Measurements from ENCODE around the gene ABCB8. TPM values are rescaled to one million over a fixed set of nuclear protein-coding genes. Genes with fewer than 3 reads are reported as not detected.
A peak's percentile ranks its signal among the peaks of the same experiment; 100 is the strongest.

The ABCB8 gene
- total RNA-seq, 2 experiments from 2014 or later, result 57.0 to 62.2 TPM

DNA sequence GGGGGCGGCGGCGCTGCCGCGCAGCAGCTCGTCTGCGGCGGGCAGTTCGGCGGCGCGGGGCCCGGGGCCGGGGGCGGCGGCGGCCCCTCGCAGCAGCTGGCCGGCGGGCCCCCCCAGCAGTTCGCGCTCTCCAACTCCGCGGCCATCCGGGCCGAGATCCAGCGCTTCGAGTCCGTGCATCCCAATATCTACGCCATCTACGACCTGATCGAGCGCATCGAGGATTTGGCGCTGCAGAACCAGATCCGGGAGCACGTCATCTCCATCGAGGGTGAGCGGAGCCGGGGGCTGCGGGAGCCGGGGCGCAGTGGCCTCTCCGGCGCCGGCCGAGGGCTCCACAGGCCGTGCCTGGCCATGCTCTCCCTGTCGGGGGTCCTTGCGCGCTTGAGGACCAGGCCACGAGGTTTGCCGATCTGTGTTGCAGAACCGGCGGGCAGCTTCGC lies 58.6 kb downstream of the ABCB8 start:
- ATAC-seq (ENCODE audit: poor library complexity) (no peak), DNase-seq (peak in 6 of 14 experiments; percentile 14 to 62 (median 46))
- Mint-ChIP-seq H3K4me1 (ENCODE audit: low read depth) (peaks cover 53% of the 10 kb centered on the region), H3K27me3 (peaks cover 8% of the 10 kb centered on the region), H3K36me3 (ENCODE audit: low read depth) (peaks cover 20% of the 10 kb centered on the region), H3K9me3 (no peaks in the 10 kb centered on the region), H3K27ac (peak overlapping the region; percentile 82), H3K4me3 (peak overlapping the region; percentile 90)
- no peak overlapping the region for H3K27ac ChIP-seq (ENCODE audit: low read depth in 1 of 2, low read length in 2 of 2)
- H3K4me3 ChIP-seq (ENCODE audit: low read length), result peak overlapping the region; percentile 70
- POLR2A ChIA-PET, result interaction anchor here (1.0 to 1.8 kb wide), 3 partner anchors 19 to 73 kb away, joined by 3 to 6 read pairs (median 4); partner anchors contain the start of gene ABCB8
- CTCF ChIA-PET, result no interaction called here
- TF ChIP-seq, protein P1, sequence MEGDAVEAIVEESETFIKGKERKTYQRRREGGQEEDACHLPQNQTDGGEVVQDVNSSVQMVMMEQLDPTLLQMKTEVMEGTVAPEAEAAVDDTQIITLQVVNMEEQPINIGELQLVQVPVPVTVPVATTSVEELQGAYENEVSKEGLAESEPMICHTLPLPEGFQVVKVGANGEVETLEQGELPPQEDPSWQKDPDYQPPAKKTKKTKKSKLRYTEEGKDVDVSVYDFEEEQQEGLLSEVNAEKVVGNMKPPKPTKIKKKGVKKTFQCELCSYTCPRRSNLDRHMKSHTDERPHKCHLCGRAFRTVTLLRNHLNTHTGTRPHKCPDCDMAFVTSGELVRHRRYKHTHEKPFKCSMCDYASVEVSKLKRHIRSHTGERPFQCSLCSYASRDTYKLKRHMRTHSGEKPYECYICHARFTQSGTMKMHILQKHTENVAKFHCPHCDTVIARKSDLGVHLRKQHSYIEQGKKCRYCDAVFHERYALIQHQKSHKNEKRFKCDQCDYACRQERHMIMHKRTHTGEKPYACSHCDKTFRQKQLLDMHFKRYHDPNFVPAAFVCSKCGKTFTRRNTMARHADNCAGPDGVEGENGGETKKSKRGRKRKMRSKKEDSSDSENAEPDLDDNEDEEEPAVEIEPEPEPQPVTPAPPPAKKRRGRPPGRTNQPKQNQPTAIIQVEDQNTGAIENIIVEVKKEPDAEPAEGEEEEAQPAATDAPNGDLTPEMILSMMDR (IDR thresholded peaks at IDR 0.05), result no peak
- no peaks in the 10 kb centered on the region for H3K27me3 ChIP-seq (ENCODE audit: control insufficient read depth in 1 of 2, insufficient read depth in 2 of 2, low read length in 2 of 2)
- intact Hi-C loops (cut with DNase I, micrococcal nuclease), result loop anchor here in 1 of 2 experiments (10.0 kb wide), 2 partner anchors 112 to 1252 kb away; partner anchors contain the start of genes KCNH2 and ZNF862
- no peaks in the 10 kb centered on the region for H3K36me3 ChIP-seq (ENCODE audit: insufficient read depth, low read length)
- peaks cover 72% of the 10 kb centered on the region for H3K4me1 ChIP-seq (ENCODE audit: insufficient read depth, low read length)
- H3K9me3 ChIP-seq (ENCODE audit: control insufficient read depth in 1 of 2, insufficient read depth in 1 of 2, low read length in 2 of 2), result peaks cover 0 to 3% of the 10 kb centered on the region in 2 experiments

DNA sequence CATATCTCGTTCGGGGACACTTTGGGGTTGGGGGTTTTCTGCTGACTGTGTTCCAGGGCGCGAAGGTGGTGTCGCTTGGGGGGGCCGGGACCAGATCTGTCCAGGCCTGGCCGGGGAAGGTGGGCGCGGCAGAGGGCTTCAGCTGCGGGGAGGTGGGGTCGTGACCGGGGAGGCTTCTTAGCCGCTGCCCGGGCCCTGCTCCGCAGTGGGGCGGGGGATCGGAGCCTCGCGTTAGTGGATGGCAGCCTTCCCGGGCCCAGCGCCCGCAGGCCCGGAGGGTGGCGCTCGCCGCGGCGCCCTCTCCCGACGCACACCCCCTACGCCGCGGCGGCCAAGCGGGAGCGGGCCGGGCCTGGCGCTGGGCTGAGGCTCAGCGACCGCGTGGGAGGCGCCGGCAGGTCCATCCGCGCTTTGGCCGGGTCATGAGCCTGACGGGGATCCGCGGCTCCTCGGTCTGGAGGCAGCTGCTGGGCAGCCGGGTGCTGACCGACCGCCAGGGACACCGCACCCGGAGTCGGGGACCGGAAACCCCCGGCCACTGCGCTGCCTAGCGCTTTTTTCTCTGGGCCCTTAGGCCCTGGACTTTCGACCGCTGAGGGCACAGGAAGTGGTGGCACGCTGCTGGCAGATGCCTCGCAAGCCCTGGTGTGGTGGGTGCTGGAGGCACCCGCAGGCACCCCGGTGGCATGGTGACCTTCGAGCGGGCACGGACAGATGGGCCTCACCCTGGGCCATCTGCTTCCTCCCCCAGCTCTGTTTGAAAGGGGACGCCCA lies 59.2 kb downstream of the ABCB8 start:
- Mint-ChIP-seq H3K4me1 (ENCODE audit: low read depth) (peaks cover 53% of the 10 kb centered on the region), H3K4me3 (peak overlapping the region; percentile 90), H3K27me3 (peaks cover 8% of the 10 kb centered on the region), H3K27ac (peak overlapping the region; percentile 86), H3K36me3 (ENCODE audit: low read depth) (peaks cover 20% of the 10 kb centered on the region), H3K9me3 (no peaks in the 10 kb centered on the region)
- POLR2A ChIA-PET, result interaction anchor here (1.0 to 1.8 kb wide), 3 partner anchors 19 to 74 kb away, joined by 3 to 6 read pairs (median 4); partner anchors contain the start of gene ABCB8
- TF ChIP-seq, protein P1 (IDR thresholded peaks at IDR 0.05), result no peak
- peak overlapping the region in 1 of 2 donors; percentile 4 for H3K27ac ChIP-seq (ENCODE audit: low read depth in 1 of 2, low read length in 2 of 2)
- intact Hi-C loops (cut with DNase I, micrococcal nuclease), result loop anchor here in 1 of 2 experiments (2.0 to 10.0 kb wide), 3 partner anchors 23 to 1253 kb away; partner anchors contain the start of genes KCNH2 and ZNF862
- DNase-seq (peak in 7 of 14 experiments; percentile 22 to 77 (median 43)), ATAC-seq (ENCODE audit: poor library complexity) (peak; percentile 9)
- peaks cover 0 to 3% of the 10 kb centered on the region in 2 experiments for H3K9me3 ChIP-seq (ENCODE audit: control insufficient read depth in 1 of 2, insufficient read depth in 1 of 2, low read length in 2 of 2)
- H3K4me3 ChIP-seq (ENCODE audit: low read length), result peak overlapping the region; percentile 70
- peaks cover 66% of the 10 kb centered on the region for H3K4me1 ChIP-seq (ENCODE audit: insufficient read depth, low read length)
- CTCF ChIA-PET, result interaction anchor here (1.2 kb wide), 1 partner anchor 36 kb away, joined by 3 read pairs; no protein-coding TSS in a partner anchor
- H3K36me3 ChIP-seq (ENCODE audit: insufficient read depth, low read length), result no peaks in the 10 kb centered on the region
- H3K27me3 ChIP-seq (ENCODE audit: control insufficient read depth in 1 of 2, insufficient read depth in 2 of 2, low read length in 2 of 2), result no peaks in the 10 kb centered on the region

DNA sequence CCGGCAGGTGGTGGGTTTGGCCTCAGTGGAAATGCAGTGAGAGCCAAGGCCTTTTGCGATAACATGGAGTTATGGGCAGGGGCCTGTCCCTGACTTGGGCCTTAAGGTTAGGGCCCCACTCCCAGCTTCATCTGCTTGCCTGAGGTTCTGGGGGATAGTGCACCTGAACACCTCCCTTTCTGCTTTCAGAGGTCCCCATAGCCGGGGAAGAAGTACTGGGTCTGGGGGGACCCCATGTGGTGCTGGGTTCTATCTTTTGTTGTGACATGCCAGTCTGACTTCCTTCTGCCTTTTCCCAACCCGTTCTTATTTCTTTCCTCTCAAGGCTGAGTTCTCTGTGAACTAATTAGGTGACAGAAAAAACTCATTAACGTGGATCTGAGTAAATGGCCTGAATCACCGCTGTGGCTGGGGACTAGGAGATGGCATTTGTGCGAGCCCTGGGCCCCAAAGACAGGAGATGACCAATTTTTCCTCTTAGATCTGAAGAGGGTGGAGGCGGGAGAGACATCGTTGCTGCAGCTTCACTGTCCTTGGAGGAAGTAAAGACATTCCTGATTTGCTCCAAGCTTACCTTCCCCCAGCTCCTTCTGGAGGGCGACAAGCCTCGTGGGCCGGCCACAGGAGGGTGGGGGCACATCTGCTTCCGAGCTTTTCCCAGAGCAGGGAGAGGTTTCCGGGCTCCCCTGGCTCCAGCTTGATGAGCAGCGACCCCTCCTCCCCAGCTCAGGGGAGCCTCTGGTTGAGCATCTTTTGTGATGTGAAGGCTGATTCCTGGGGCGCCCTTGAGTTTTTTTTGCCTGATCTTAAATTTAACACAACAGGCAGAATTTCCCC lies 60.0 kb downstream of the ABCB8 start:
- H3K4me3 ChIP-seq (ENCODE audit: low read length), result peak overlapping the region; percentile 70
- Mint-ChIP-seq H3K27ac (peak overlapping the region; percentile 86), H3K36me3 (ENCODE audit: low read depth) (peaks cover 15% of the 10 kb centered on the region), H3K4me3 (peak overlapping the region; percentile 88), H3K4me1 (ENCODE audit: low read depth) (peaks cover 47% of the 10 kb centered on the region), H3K9me3 (no peaks in the 10 kb centered on the region), H3K27me3 (peaks cover 8% of the 10 kb centered on the region)
- ATAC-seq (ENCODE audit: poor library complexity) (no peak), DNase-seq (peak in 2 of 14 experiments; percentile 30 to 48)
- CTCF ChIA-PET, result interaction anchor here (1.2 kb wide), 1 partner anchor 36 kb away, joined by 3 read pairs; no protein-coding TSS in a partner anchor
- no peaks in the 10 kb centered on the region for H3K36me3 ChIP-seq (ENCODE audit: insufficient read depth, low read length)
- TF ChIP-seq, protein P1 (IDR thresholded peaks at IDR 0.05), result no peak
- peaks cover 62% of the 10 kb centered on the region for H3K4me1 ChIP-seq (ENCODE audit: insufficient read depth, low read length)
- peak overlapping the region in 1 of 2 donors; percentile 4 for H3K27ac ChIP-seq (ENCODE audit: low read depth in 1 of 2, low read length in 2 of 2)
- no peaks in the 10 kb centered on the region for H3K27me3 ChIP-seq (ENCODE audit: control insufficient read depth in 1 of 2, insufficient read depth in 2 of 2, low read length in 2 of 2)
- POLR2A ChIA-PET, result interaction anchor here (1.4 to 1.8 kb wide), 2 partner anchors 60 to 75 kb away, joined by 4 to 6 read pairs; partner anchors contain the start of gene ABCB8
- peaks cover 0 to 3% of the 10 kb centered on the region in 2 experiments for H3K9me3 ChIP-seq (ENCODE audit: control insufficient read depth in 1 of 2, insufficient read depth in 1 of 2, low read length in 2 of 2)
- intact Hi-C loops (cut with DNase I, micrococcal nuclease), result loop anchor here in 1 of 2 experiments (2.0 to 10.0 kb wide), 3 partner anchors 23 to 1253 kb away; partner anchors contain the start of genes KCNH2 and ZNF862
